HG02798 (cell line): ENCODE results near the gene CILP.

Source experiments
- ATAC-seq: cut with Tn5 transposase; IDR thresholded peaks from one replicate; pipeline ENCODE4 v1.9.1; 2021; ENCODE audit warnings: mild to moderate bottlenecking; ENCODE audit not compliant: unreplicated experiment, poor library complexity

Gene CILP

GRCh38 chr15:65223996-65224395 lies 12.7 kb upstream of the CILP start:
- no peak for ATAC-seq

- no peak for ATAC-seq
These were observed 11.6 kb upstream of the CILP start for GRCh38 chr15:65222891-65223290.

GRCh38 chr15:65221697-65222096 lies 10.4 kb upstream of the CILP start:
- no peak for ATAC-seq

- no peak for ATAC-seq
These were observed 7.9 kb upstream of the CILP start for GRCh38 chr15:65219137-65219536.

GRCh38 chr15:65217526-65218482 lies 6.5 kb upstream of the CILP start:
- ATAC-seq, result no peak

- ATAC-seq, result no peak
These were observed 4.2 kb upstream of the CILP start for GRCh38 chr15:65215496-65215895.

GRCh38 chr15:65214010-65214409 lies 2.7 kb upstream of the CILP start:
- ATAC-seq, result no peak

GRCh38 chr15:65213241-65213640 lies 2.0 kb upstream of the CILP start:
- no peak for ATAC-seq

- no peak for ATAC-seq
These were observed 824 bp upstream of the CILP start for GRCh38 chr15:65212097-65212496.

- no peak for ATAC-seq
These were observed 259 bp upstream of the CILP start for GRCh38 chr15:65211482-65211982.

GRCh38 chr15:65209701-65210643 lies 1.3 kb downstream of the CILP start:
- ATAC-seq, result no peak

- ATAC-seq, result no peak
These were observed 2.6 kb downstream of the CILP start for GRCh38 chr15:65208647-65209046.

- no peak for ATAC-seq
These were observed 3.9 kb downstream of the CILP start for GRCh38 chr15:65207280-65207840.

GRCh38 chr15:65206750-65207149 lies 4.5 kb downstream of the CILP start:
- no peak for ATAC-seq

GRCh38 chr15:65204931-65205660 lies 6.2 kb downstream of the CILP start:
- no peak for ATAC-seq

GRCh38 chr15:65204236-65204930 lies 6.9 kb downstream of the CILP start:
- no peak for ATAC-seq

GRCh38 chr15:65201918-65202317 lies 9.4 kb downstream of the CILP start:
- no peak for ATAC-seq

- ATAC-seq, result no peak
These were observed 12.7 kb downstream of the CILP start for GRCh38 chr15:65198571-65198970.

GRCh38 chr15:65197337-65197645 lies 14.0 kb downstream of the CILP start:
- ATAC-seq, result no peak
